ENCODE data around the gene RHOT1.
"Not testable (repeated sequence)": the region's sequence is repeated elsewhere in the genome, so short reads cannot be mapped to it uniquely, and the experiment has no call there.

Gene RHOT1

DNA sequence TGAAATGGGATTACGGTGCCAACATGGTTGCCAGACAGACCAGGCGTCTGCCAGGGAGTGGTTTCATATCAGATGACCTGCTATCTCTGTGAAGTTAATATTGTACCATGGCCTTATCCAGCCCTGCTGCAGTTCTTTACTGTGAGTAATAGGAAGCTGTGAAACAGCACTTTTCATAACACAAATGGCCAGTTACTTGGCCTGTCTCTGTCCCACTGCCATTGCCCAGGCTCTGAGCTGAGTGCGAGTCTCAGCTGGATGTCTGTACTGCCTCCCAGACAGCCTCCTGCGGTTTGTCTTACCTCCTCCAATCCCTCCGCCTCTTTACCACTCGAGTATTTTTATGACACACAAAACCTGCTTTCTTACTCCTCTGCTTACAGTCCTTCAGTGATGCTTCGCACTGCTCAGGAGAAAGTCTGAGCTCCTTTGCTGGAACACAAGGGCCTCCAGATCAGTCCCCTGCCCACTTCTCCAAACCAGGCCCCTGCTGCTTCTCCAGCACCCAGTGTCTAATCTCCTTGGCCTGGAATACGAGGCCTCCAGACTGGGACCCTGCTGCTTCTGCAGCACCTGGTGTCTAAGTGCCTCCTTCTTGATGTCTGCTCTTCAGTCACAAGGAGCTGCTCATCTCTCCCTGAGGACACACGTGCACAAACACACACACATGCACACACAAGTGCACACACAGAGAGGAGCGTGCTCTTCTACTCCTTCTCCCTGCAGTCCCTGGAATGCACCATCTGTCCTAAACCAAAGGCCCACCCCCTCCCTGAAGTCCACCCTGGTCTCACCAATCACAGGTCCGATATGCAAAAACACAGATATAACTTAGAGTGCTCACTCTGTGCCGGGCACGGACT is 17.1 kb upstream of the RHOT1 start:
- no peak for DNase-seq

DNA sequence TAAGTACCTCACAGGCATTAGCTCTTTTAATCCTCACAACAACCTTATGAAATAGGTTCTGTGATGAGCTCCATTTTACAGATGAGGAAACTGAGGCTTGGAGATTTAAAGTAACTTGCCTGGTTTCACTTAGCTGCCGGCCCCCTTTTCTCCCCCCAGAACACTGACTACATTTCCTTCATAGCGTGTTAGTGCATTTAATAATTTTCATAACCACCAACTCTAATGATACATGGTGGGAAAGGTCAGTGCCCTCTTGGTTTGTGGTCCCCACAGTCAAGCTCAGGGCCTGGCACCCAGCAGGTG is 16.5 kb upstream of the RHOT1 start:
- DNase-seq, result no peak

DNA sequence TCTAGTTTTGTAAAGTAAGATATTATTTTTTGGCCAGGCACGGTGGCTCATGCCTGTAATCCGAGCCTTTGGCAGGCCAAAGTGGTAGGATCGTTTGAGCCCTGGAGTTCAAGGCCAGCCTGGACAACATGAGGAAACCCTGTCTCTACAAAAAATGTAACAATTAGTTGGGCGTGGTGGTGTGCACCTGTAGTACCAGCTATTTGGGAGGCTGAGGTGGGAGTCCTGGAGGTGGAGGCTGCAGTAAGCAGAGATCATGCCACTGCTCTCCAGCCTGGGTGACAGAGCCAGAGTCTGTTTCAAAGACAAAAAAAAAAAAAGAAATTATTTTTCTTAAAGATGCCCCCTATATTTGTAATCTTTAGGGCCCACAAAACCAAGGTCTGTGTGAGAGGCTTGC is 16.0 kb upstream of the RHOT1 start:
- no peak for DNase-seq

DNA sequence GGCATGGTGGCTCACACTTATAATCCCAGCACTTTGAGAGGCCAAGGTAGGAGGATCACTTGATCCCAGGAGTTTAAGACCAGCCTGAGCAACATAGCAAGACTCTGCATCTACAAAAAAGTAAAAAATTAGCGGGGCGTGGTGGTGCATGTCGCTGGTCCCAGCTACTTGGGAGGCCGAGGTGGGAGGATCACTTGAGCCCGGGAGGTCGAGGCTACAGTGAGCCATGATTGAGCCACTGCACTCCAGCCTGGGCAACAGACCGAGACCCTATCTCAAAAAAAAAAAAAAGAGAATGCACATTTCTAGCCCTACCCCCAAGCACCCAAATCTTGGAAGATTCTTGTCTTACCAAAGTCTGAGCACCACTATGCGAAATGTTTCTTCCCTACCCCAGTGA is 15.6 kb upstream of the RHOT1 start:
- DNase-seq, result no peak

DNA sequence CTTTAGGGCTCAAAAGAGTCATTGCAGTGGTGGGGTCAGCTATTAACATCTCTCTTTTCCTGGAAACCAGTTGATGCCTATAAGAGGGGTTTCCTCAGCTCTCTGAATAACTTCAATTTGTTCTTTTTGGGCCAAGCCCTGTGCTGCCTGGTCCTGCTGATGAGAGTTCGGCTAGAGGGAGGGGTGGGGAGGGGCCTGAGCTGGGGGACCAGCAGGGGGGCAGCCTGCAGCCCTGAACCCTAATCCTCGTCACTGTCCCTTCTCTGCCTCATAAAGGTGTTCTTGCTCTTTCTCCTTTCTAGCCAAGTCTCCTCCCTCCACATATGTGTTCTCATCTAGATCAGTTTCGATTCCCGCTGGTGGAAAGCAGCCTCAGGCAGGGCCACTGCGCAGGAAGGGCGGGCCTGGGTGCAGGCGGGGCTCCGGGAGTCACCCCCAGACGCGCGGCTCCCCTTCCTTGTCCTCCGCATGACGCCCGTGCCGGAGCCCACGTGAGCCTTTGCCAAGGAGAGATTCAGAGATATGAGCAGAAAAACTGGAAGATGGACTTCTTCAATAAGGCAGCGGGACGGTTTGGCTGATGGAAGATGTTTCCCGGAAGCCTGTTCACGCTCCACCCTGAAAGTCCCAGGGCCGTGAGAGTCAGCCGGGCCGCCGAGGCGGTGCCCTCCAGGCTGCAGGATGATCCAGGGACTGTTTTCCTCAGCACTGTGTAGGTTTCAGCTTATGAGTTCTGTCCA is 15.0 kb upstream of the RHOT1 start:
- DNase-seq, result peak; percentile 57

DNA sequence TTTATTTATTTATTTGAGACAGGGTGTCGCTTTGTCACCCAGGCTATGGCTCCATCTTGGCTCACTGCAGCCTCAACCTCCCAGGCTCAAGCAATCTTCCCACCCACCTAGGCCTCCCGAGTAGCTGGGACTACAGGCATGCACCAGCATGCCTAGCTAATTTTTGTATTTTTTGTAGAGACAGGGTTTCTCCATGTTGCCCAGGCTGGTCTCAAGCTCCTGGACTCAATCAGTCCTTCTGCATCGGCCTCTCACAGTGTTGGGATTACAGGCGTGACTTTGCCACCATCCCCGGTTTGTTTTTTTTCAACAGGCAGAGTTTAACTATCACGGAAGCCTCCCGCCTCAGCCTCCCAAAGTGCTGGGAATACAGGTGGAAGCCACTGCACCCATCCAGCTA is 13.8 kb upstream of the RHOT1 start:
- DNase-seq, result not testable (repeated sequence)

DNA sequence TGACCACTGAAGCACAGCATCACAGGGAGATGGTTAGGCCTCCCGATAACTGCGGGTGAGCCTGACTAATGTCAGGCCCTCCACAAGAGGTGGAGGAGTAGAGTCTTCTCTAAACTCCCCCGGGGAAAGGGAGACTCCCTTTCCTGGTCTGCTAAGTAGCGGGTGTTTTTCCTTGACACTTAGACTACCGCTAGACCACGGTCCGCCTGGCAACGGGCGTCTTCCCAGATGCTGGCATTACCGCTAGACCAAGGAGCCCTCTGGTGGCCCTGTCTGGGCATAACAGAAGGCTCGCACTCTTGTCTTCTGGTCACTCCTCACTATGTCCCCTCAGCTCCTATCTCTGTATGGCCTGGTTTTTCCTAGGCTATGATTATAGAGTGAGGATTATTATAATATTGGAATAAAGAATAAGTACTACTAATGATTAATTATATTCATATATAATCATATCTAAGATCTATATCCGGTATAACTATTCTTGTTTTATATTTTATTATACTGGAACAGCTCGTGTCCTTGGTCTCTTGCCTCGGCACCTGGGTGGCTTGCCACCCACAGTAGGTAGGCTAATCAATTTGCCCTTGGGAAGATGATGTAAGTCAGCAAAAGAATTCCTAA is 6.7 kb upstream of the RHOT1 start:
- not testable (repeated sequence) for DNase-seq

DNA sequence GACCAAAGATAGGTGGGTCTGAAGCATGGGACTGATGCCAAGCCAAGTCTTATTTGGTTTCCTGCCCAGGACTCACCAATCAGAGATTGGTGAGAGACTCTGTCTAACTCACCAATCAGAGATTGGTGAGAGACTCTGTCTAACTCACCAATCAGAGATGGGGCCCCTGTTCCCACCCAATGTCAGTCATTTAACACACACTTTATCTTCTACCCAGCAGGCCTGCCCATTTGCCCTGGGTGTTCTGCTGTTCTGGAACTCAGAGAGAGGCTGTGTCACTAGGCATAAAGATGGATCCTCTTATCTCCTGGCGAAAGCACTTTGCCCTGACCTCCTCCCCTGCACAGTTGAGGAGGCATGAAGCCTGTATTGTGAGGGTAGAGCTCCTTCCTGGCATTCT is 5.4 kb upstream of the RHOT1 start:
- no peak for DNase-seq

DNA sequence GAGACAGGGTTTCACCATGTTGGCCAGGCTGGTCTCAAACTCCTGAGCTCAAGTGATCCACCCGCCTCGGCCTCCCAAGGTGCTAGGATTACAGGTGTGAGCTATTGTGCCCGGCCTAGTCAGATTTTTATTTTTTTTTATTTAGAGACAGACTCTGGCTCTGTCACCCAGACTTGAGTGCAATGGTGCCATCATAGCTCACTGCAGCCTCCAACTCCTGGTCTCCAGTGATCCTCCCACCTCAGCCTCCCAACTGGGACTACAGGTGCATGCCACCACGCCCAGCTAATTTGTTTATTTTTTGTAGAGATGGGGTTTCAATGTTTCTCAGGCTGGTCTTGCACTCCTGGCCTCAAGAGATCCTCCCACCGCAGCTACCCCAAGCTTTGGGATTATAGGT is 2.8 kb upstream of the RHOT1 start:
- DNase-seq, result not testable (repeated sequence)

DNA sequence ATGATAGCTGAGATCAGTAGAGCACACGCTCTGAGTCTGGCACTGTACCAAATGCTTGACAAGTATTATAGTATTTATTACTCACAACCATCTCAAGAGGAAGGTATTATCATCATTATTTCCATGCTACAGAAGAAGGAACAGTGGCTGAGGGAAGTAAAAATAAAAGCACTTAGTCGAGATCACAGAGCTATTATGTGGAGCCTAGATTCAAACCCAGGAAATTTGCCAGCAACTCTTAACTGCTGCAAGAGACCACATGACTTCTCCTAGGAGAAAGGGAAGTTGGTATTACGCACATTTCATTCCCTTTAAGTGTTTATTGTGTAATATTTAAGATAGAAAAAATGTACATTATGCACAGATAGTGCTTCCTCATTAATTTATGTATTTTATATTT is 1.0 kb upstream of the RHOT1 start:
- DNase-seq, result peak; percentile 60

DNA sequence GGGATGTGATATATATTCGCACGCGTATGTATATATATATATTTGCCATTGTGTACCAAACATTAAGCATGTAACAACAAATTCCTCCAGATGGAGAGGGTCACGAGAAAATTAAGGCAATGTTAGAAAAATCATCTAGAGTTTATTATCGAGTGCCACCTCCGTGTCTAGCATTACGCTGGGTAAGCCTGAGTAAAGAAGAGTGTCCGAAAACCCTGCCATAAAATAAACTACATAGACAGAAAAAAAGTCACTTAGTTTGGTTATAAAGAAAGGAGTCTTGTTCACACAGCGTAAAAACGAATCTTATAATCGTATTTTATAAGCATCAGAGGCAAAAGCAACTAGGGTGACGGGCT is 644 bp upstream of the RHOT1 start:
- no peak for DNase-seq

DNA sequence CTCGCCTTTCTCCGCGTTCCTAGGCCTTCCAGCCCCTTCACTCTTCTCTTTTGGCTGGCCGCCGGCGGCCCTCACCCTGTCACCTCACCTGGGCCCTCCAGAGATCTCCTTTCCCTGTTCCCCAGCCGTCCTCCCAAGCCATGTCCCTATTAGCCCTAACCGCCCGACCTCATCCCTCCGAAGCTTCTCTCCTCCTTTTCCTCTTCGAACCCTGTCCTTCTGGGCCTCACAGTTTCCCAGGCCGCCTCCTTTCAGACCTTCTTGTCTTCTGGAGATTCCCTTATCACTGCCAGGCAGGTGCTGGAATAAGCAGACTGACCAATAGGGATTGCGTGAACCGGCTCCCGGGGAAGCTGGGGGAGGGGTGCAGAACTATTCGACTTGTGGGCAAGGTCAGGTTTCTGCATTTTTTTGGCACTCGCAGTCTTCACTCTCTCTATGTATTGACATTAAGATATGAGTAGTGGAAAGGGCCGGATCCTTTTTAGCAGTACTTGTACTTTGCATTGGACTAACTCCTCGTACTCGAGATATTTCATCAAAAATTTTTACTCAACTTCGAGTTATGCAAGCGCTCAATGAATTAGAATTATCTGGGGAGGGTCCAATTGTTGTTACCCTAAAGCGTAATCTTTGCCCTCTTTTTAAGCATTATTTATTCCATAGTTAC is 690 bp downstream of the RHOT1 start:
- DNase-seq, result peak; percentile 45

DNA sequence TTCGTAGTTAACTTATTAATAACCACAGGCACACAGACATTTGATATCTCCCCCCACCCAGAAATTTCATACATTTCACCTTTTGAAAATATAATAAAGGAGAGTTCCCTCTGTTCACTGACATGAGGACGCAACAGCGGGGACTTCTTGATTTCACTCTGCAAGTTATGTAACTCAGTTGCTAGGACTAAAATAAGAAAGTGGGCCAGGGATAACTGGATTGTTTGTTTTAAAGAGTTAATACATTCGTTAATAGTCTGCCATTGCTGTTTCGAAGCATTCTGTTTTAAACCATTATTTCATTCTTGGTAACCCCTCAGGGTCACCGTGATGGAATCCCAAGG is 1.2 kb downstream of the RHOT1 start:
- no peak for DNase-seq

DNA sequence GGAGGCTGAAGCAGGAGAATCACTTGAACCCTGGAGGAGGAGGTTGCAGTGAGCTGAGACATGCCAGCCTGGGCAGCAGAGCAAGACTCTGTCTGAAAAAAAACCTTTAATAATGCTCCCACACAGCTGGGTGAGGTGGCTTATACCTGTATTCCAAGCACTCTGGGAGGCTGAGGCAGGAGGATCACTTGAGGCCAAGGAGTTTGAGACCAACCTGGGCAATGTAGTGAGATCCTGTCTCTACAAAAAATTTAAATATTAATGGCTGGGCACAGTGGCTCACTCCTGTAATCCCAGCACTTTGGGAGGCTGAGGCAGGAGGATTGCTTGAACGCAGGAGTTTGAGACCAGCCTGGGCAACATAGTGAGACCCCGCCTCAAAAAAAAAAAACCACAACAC is 2.1 kb downstream of the RHOT1 start:
- DNase-seq, result not testable (repeated sequence)

DNA sequence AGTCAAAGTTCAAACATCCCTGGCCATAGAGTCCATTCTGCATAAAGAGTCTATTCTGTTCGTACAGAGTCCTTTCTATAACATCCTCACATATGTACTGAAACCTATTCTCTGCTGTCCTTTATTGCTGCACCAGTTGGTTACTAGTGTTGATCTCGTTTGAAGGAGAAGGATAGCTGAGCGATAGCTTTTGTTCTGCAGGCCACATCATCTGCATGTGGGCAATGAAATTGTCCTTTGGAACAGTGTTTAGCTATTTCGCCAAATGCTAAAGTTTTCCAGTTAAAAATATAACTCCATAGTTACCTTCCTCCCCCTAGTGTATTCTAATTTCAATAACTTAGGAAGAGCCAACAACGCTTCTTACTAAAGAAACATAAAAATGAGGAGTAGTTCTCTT is 6.0 kb downstream of the RHOT1 start:
- no peak for DNase-seq

DNA sequence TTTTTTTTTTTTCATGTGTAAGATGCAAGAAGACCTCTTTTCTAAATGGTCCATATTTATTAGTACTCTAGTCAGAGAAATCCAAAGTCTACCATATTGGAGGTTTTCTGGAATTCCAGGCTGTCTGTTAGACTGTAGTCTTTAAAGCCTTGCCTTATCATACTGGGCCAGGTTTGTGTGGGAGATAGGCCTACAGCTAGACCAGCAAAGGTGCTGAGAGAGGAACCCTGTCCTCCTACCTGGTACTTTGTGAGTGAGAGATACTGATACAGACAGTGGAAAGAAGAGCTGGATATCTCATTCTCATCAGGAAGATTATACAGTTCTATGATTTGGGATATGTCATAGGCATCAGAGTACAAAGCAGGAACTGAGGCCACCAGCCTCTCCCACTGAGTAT is 8.1 kb downstream of the RHOT1 start:
- DNase-seq, result no peak

DNA sequence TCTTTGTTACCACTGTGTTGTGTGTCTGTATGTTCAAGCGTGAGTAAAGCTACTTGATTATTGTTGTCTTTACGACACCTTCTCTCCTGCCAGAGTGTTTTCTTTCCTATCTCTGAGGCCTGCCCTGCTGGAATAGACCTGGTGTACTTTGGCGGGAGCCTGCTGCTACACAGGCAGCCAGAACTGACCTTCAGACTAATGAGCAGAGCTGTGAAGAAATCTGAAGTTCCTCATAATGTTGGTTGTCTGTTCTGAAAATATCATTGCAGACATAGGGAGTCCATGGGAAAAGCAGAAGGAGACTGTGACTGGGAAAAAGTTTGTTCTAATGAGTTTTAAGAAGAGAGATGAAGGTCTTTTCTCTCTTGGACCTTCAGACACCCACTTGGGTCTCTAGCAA is 9.8 kb downstream of the RHOT1 start:
- DNase-seq, result no peak

DNA sequence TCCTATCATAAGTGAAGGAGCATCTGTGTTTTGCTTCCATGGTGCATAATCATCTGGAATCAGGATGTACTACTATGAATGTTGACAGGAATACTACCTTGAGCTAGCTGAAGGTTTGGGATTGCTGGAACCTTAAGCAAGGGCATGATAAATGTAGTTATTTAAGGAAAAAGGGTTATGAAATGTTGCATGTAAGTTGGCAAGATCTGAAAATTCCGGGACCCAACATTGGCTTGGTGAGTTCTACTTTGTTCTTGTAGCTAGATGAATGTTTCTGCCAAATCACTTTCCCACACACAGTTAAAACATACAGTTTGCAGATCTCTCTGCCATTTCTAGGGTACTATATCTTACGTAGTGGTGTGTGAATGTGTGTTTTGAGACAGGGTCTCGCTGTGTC is 13.6 kb downstream of the RHOT1 start:
- DNase-seq, result no peak

DNA sequence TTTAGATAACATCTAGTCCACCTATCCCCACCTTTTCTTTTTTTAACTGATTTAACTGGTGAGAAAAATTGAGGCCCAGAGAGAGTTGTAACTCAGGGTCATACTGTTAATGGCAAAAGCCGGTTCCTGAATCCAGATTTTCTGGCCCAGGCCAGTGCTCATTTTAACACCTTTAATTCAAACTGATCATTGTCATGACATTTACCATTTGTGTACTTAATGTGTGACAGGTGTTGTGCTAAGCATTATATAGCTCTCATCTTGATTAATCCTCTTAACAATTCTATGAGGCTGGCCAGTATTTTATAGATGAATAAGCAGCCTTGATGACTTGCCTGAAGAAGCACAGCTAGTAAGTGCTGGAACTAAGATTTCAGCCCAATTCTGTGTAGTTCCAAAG is 14.4 kb downstream of the RHOT1 start:
- no peak for DNase-seq

DNA sequence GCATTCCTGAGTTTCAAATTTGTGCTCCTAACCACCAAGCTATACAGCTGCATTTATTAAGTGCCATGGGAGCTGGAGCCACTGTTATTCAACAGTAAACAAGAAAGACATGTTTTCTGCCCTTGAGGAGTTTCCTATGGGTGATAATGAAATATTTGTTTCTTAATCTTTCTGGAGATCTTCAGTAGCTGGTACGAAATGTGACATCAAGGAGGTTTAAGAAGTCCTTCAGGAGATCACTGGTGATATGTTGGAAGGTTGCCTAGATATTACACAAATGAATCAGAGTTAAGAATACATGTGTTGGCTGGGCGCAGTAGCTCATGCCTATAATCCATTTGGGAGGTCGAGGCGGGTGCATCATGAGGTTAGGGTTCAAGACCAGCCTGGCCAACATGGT is 14.9 kb downstream of the RHOT1 start:
- no peak for DNase-seq

DNA sequence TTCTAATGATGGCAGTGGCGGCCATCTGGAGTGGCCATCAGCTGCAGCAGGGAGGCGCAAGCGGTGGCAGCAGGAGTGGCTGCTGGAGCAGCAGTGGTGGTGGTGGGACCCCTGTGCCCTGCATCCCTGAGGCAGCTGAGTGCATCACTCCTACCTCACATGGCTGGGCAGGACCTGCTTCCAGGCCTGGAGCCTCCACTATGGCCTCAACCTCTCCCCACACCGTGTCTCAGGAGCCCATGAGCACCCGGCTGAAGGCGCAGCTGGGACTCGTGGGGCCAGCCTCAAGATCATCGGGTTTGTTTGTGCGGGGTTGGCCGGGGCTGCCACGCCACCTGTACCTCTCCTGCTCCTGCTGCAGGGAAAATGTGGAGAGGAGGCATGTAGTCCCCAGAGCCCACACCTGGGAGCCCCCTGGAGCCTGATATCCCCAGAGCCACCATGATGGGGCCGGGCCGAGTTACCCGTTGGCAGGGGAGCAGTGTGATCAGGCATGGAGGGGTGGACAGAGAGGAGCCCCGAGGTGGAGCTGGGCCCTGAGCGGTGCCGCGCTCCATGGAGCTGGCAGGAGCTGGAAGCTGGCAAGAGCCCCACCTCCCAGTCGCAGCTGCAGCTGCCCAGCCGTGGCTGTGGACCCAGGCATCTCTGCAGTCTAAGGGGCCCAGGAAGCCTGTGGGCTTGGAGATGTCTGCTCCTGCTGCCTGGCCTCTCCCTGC is 16.7 kb downstream of the RHOT1 start:
- no peak for DNase-seq

DNA sequence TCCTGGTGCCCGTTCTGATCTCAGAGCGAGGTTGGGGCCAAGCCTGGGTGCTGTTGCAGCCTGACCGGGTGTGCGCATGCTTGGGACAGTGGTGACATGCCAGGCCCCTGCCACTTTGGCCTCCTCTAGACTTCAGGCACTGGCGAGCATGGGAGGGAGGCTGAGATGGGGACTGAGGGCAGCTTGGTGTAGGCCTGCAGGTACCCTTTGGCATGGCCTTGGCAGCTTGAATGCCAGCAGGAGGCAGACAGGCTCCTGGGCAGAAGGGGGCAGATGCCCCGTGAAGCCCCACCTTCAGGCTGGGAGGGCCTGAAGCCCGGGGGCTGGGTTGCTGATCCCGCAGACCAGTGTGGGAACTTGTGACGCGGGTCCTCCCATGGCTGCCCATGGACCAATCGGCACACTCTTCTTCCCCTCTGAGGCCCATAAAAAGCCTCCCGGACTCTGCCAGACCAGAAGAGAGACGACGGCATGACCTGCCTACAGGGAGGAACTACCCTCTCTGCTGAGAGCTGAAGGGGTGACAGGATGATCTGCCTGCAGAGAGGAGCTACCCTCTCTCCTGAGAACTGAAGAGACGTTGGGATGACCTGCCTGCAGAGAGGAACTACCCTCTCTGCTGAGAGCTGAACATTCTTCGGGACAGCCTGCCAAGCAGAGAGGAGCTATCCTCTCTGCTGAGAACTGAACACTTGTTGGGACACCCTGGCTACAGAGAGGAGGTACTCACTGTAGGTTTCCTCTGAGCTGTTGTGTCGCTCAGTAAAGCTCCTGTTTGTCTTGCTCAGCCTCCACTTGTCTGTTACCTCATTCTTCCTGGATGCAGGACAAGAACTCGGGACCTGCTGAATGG is 17.5 kb downstream of the RHOT1 start:
- no peak for DNase-seq

Data from COR-L47 (cell line).